GM12878 (cell line): ENCODE measurements around the gene OXER1. TPM values are rescaled to one million over a fixed set of nuclear protein-coding genes. Genes with fewer than 3 reads are reported as not detected.

Source experiments
- ATAC-seq: fragments of 200-7000 bp; cut with Tn5 transposase; 3 replicates; pipeline ENCODE4 v1.9.1; 2020; ENCODE audit warnings: mild to moderate bottlenecking, moderate library complexity
- BruUV-seq: library from RNA; stranded (reverse); fragments of 400-500 nt; replicated peaks from 2 replicates; lab custom pipeline; 2021; lab: Mats Ljungman, UMichigan
- CTCF ChIA-PET: fragments of 300-600 bp; sonication (Branson Sonifier 250); formaldehyde crosslinking; extraction: SDS; loops from one replicate; lab custom pipeline; 2021; ENCODE audit warnings: inconsistent platforms; lab: Yijun Ruan, JAX
- POLR2A ChIA-PET: fragments of 350-600 bp; formaldehyde crosslinking; extraction: SDS; loops from one replicate; lab custom pipeline; 2021; ENCODE audit warnings: inconsistent platforms; lab: Charles Lee
- RAD21 ChIA-PET: fragments of 300-600 bp; sonication (Branson Sonifier 250); formaldehyde crosslinking; loops from one replicate; lab custom pipeline; 2023; ENCODE audit warnings: antibody characterized with exemption; ENCODE audit not compliant: unreplicated experiment; lab: Charles Lee
- SMC1A ChIA-PET: fragments of 300-600 bp; sonication (Branson Sonifier 250); formaldehyde crosslinking; loops from one replicate; lab custom pipeline; 2023; ENCODE audit not compliant: unreplicated experiment, uncharacterized antibody; lab: Charles Lee
- DNase-seq: peaks from one replicate; pipeline ENCODE4 v3.0.0-alpha.2; 2011; ENCODE audit warnings: low read depth, low spot score
- FAIRE-seq: peaks from 3 replicates; lab custom pipeline; 2011; peaks lifted over from hg19 to GRCh38; lab: Jason Lieb, UNC
- H2AFZ ChIP-seq: 2 replicates; pipeline ENCODE4 v1.6.0; 2011; ENCODE audit warnings: low read depth, low read length, control low read depth; ENCODE audit not compliant: control insufficient read depth
- H3K27ac ChIP-seq: 2 replicates; pipeline ENCODE4 v1.5.1; 2011; ENCODE audit warnings: control low read depth; ENCODE audit not compliant: control insufficient read depth, insufficient read depth
- H3K27me3 ChIP-seq, 2 experiments: replicated peaks in 1 of 2; 2 replicates each; pipeline versions ENCODE4 v1.6.0 to v1.6.1; 2011; ENCODE audit warnings: low read length in 1 of 2; ENCODE audit not compliant: control insufficient read depth in 2 of 2, insufficient read depth in 2 of 2
- H3K36me3 ChIP-seq, 2 experiments: 2 replicates each; pipeline ENCODE4 v1.5.1; 2011; ENCODE audit warnings: low read length in 1 of 2; ENCODE audit not compliant: control insufficient read depth in 2 of 2, insufficient read depth in 2 of 2
- H3K4me1 ChIP-seq: 2 replicates; pipeline ENCODE4 v1.6.1; 2011; ENCODE audit warnings: mild to moderate bottlenecking, low read length, moderate library complexity, mixed read lengths; ENCODE audit not compliant: control insufficient read depth, insufficient read depth
- H3K4me2 ChIP-seq: 2 replicates; pipeline ENCODE4 v1.6.0; 2011; ENCODE audit warnings: control low read depth; ENCODE audit not compliant: control insufficient read depth, insufficient read depth
- H3K4me3 ChIP-seq: fragments of 200-600 bp; sonication (generic); 2 replicates; pipeline ENCODE4 v1.5.1; 2016
- H3K79me2 ChIP-seq: 2 replicates; pipeline ENCODE4 v1.6.0; 2011; ENCODE audit warnings: low read length; ENCODE audit not compliant: control insufficient read depth, insufficient read depth
- H3K9ac ChIP-seq: 2 replicates; pipeline ENCODE4 v1.8.0; 2011; ENCODE audit warnings: low read length, control low read depth, mixed read lengths; ENCODE audit not compliant: control insufficient read depth, insufficient read depth
- H3K9me3 ChIP-seq: replicated peaks from 3 replicates; pipeline ENCODE4 v1.5.1; 2011; ENCODE audit warnings: mild to moderate bottlenecking, low read length; ENCODE audit not compliant: control insufficient read depth, insufficient read depth
- H4K20me1 ChIP-seq: 2 replicates; pipeline ENCODE4 v1.6.0; 2011; ENCODE audit not compliant: control insufficient read depth, insufficient read depth
- CEBPB ChIP-seq, 2 experiments: fragments of 150-350 bp in 1 of 2; IDR thresholded peaks; 2 replicates each; pipeline ENCODE4 v1.6.1; 2012 to 2014; ENCODE audit warnings: low read depth in 2 of 2, low read length in 2 of 2, borderline replicate concordance in 1 of 2, inconsistent platforms in 1 of 2
- EGR1 ChIP-seq, 2 experiments: IDR thresholded peaks; 1 replicate in 1 of 2; 2 replicates in 1 of 2; pipeline ENCODE4 v1.6.1; 2011 to 2012; ENCODE audit warnings: low read depth in 2 of 2, low read length in 2 of 2, borderline replicate concordance in 1 of 2, mild to moderate bottlenecking in 1 of 2, moderate library complexity in 1 of 2
- FOS ChIP-seq: IDR thresholded peaks from 3 replicates; pipeline ENCODE4 v1.6.1; 2011; ENCODE audit warnings: borderline replicate concordance; ENCODE audit not compliant: insufficient read length; ENCODE audit errors: extremely low read depth
- IRF4 ChIP-seq: IDR thresholded peaks from 2 replicates; pipeline ENCODE4 v1.6.1; 2011; ENCODE audit warnings: low read depth, low read length
- IRF5 ChIP-seq: fragments of 450-650 bp; IDR thresholded peaks from 2 replicates; pipeline ENCODE4 v1.6.1; 2017; ENCODE audit warnings: borderline replicate concordance
- JUNB ChIP-seq: IDR thresholded peaks from 2 replicates; pipeline ENCODE4 v1.6.1; 2016; ENCODE audit warnings: antibody characterized with exemption, mild to moderate bottlenecking
- JUND ChIP-seq: IDR thresholded peaks from 2 replicates; pipeline ENCODE4 v1.6.1; 2012; ENCODE audit warnings: low read depth, mild to moderate bottlenecking, low read length, improper control_type of control experiment, moderate library complexity
- KAT2A ChIP-seq: conservative IDR thresholded peaks from 2 replicates; pipeline ENCODE4 v1.6.1; 2011; ENCODE audit warnings: low read depth, low read length; ENCODE audit not compliant: control insufficient read depth
- MYC ChIP-seq: IDR thresholded peaks from 2 replicates; pipeline ENCODE4 v1.6.1; 2011; ENCODE audit warnings: mild to moderate bottlenecking, low read length, moderate library complexity, inconsistent platforms; ENCODE audit not compliant: insufficient read depth, insufficient replicate concordance, insufficient read length, severe bottlenecking
- NR2C1 ChIP-seq: fragments of 450-650 bp; IDR thresholded peaks from 2 replicates; pipeline ENCODE4 v1.6.1; 2017; ENCODE audit warnings: antibody characterized with exemption, mild to moderate bottlenecking, moderate library complexity
- SIN3A ChIP-seq: IDR thresholded peaks from 2 replicates; pipeline ENCODE4 v1.6.1; 2012; ENCODE audit warnings: low read depth, low read length, improper control_type of control experiment
- SMAD5 ChIP-seq: IDR thresholded peaks from 2 replicates; pipeline ENCODE4 v1.6.1; 2016; ENCODE audit warnings: antibody characterized with exemption, low read depth
- SPI1 ChIP-seq: IDR thresholded peaks from 2 replicates; pipeline ENCODE4 v1.6.1; 2011; ENCODE audit warnings: low read depth, mild to moderate bottlenecking, low read length, moderate library complexity, borderline replicate concordance; ENCODE audit not compliant: insufficient read depth
- TCF12 ChIP-seq: IDR thresholded peaks from 2 replicates; pipeline ENCODE4 v1.6.1; 2011; ENCODE audit warnings: low read depth, mild to moderate bottlenecking, low read length
- USF2 ChIP-seq: IDR thresholded peaks from 2 replicates; pipeline ENCODE4 v1.6.1; 2011; ENCODE audit warnings: low read depth, low read length, improper control_type of control experiment, borderline replicate concordance
- ZBED1 ChIP-seq: IDR thresholded peaks from 2 replicates; pipeline ENCODE4 v1.6.1; 2016; ENCODE audit warnings: borderline replicate concordance
- ZNF592 ChIP-seq: fragments of 450-650 bp; IDR thresholded peaks from 2 replicates; pipeline ENCODE4 v1.6.1; 2017; ENCODE audit warnings: mild to moderate bottlenecking, moderate library complexity
- in situ Hi-C: fragments of 300-500 bp; cut with MboI; formaldehyde crosslinking; loops from 9 replicates; pipeline ENCODE4 v1.14.3; 2018; ENCODE audit warnings: mixed read lengths
- intact Hi-C: fragments of 100-400 bp; cut with micrococcal nuclease; formaldehyde crosslinking; loops from one replicate; pipeline ENCODE4 v1.14.2; 2022; ENCODE audit not compliant: unreplicated experiment
- polyA plus RNA-seq, 11 experiments: library from polyadenylated mRNA; depleted of rRNA in 4 of 11; unstranded in 6 of 11; stranded (reverse) in 5 of 11; fragments of >200 nt; fragmentation: Nextera tagmentation in 4 of 11; fragmentation: Illumina TruSeq in 1 of 11; extraction: Ambion mirVana in 4 of 11; extraction: Trizol in 1 of 11; gene quantifications; 1 replicate in 1 of 11; 2 replicates in 10 of 11; pipeline versions ENCODE4 v1.2.1 to v1.2.3, GENCODE V29; 2011 to 2016; ENCODE audit warnings: inconsistent platforms in 2 of 11, missing spikeins in 2 of 11, low read depth in 1 of 11
- total RNA-seq, 4 experiments: library from RNA; depleted of rRNA in 3 of 4; stranded (reverse); fragments of >200 nt in 3 of 4; fragmentation: Illumina TruSeq in 1 of 4; extraction: Trizol in 1 of 4; gene quantifications; 2 replicates each; pipeline versions ENCODE4 v1.2.1 to v1.2.3, GENCODE V29; 2013 to 2021

Gene OXER1
- total and polyA plus RNA-seq, 10 of the 15 experiments (the other 5 are each of a cell fraction or from before 2014, with no cell fraction given), result 0.11 to 8.6 (median 3.3) TPM

- Histone ChIP-seq H3K27me3 (no peaks in the 10 kb centered on the region), H3K27ac (no peak overlapping the region)
- RAD21 ChIA-PET, result no interaction called here
- POLR2A ChIA-PET, result interaction anchor here (0.9 kb wide), 1 partner anchor 27 kb away, joined by 3 read pairs; no protein-coding TSS in a partner anchor
- DNase-seq, result no peak
- TF ChIP-seq SMAD5 (no peak), USF2 (no peak), EGR1 (IDR thresholded peaks at IDR 0.05; ENCODE audit: borderline replicate concordance in 1 of 2, low read depth in 2 of 2, low read length in 2 of 2) (no peak), MYC (no peak), NR2C1 (no peak), CEBPB (IDR thresholded peaks at IDR 0.05; ENCODE audit: borderline replicate concordance in 1 of 2, low read depth in 2 of 2, low read length in 2 of 2) (no peak), SIN3A (no peak), IRF5 (no peak), ZBED1 (no peak), KAT2A (no peak), JUND (no peak), FOS (no peak), JUNB (no peak), IRF4 (no peak), TCF12 (no peak), SPI1 (no peak), ZNF592 (no peak)
- TF ChIP-seq, all 136 proteins: peak for 0
- SMC1A ChIA-PET, result no interaction called here
- no peak overlapping the region for H3K9ac ChIP-seq
- no peak overlapping the region for H2AFZ ChIP-seq
- H3K9me3 ChIP-seq, result no peaks in the 10 kb centered on the region
- H3K4me3 ChIP-seq, result no peak overlapping the region
- peaks cover 19% of the 10 kb centered on the region for H3K4me1 ChIP-seq
- FAIRE-seq (no peak), ATAC-seq (no peak)
- BruUV-seq, result no TSS peak
- no peaks in the 10 kb centered on the region for H4K20me1 ChIP-seq
- CTCF ChIA-PET, result no interaction called here
- intact Hi-C loops (loop anchor here (5.0 kb wide), 1 partner anchor 69 kb away; the partner anchor contains the start of gene HAAO), in situ Hi-C loops (no loop called here)
- no peak overlapping the region for H3K4me2 ChIP-seq
- no peaks in the 10 kb centered on the region for H3K79me2 ChIP-seq
- peaks cover 0 to 3% of the 10 kb centered on the region in 2 experiments; a peak in 1 of 4 replicates for H3K36me3 ChIP-seq
Observed at GRCh38 chr2:42723465-42723864, 40.5 kb downstream of the OXER1 start.
